PFSK-1 (cell line): ENCODE results near the gene ZNF415.

Experiments used
- FOXP2 ChIP-seq: optimal IDR thresholded peaks from 2 replicates; pipeline ENCODE3; 2011; ENCODE audit warnings: borderline replicate concordance, control low read depth, inconsistent platforms; ENCODE audit not compliant: insufficient read depth; ENCODE audit errors: extremely low read length, extremely low read depth
- POLR2AphosphoS5 ChIP-seq: IDR thresholded peaks from 2 replicates; pipeline ENCODE4 v1.6.1; 2012; ENCODE audit warnings: low read depth, mild to moderate bottlenecking, control low read depth, low read length, moderate library complexity
- REST ChIP-seq, 2 experiments: IDR thresholded peaks; 2 replicates each; pipeline versions ENCODE4 v1.6.1 to v1.8.0; 2011 to 2012; ENCODE audit warnings: low read depth in 2 of 2, low read length in 2 of 2, control low read depth in 1 of 2, inconsistent platforms in 1 of 2, mild to moderate bottlenecking in 1 of 2, moderate library complexity in 1 of 2; ENCODE audit not compliant: insufficient read depth in 1 of 2
- SIN3A ChIP-seq: IDR thresholded peaks from 2 replicates; pipeline ENCODE4 v1.6.1; 2012; ENCODE audit warnings: mild to moderate bottlenecking, low read length, moderate library complexity, borderline replicate concordance; ENCODE audit not compliant: insufficient read depth
- TAF1 ChIP-seq: IDR thresholded peaks from 2 replicates; pipeline ENCODE4 v1.6.1; 2012; ENCODE audit warnings: low read length, control low read depth, borderline replicate concordance; ENCODE audit not compliant: insufficient read depth

ZNF415 gene

GRCh38 chr19:53130506-53130905 is 2.2 kb downstream of the ZNF415 start:
- TF ChIP-seq REST (IDR thresholded peaks at IDR 0.05; ENCODE audit: insufficient read depth in 1 of 2, low read depth in 2 of 2, low read length in 2 of 2) (no peak), FOXP2 (no peak)

GRCh38 chr19:53123400-53123799 is 9.3 kb downstream of the ZNF415 start:
- TF ChIP-seq REST (IDR thresholded peaks at IDR 0.05; ENCODE audit: insufficient read depth in 1 of 2, low read depth in 2 of 2, low read length in 2 of 2) (no peak), POLR2AphosphoS5 (no peak), FOXP2 (no peak), TAF1 (no peak), SIN3A (no peak)

GRCh38 chr19:53112286-53112685 is 20.4 kb downstream of the ZNF415 start:
- TF ChIP-seq TAF1, result no peak
- TF ChIP-seq FOXP2, result no peak
- TF ChIP-seq SIN3A, result no peak
- no peak for TF ChIP-seq POLR2AphosphoS5
- TF ChIP-seq REST (IDR thresholded peaks at IDR 0.05; ENCODE audit: insufficient read depth in 1 of 2, low read depth in 2 of 2, low read length in 2 of 2), result no peak

- TF ChIP-seq TAF1 (no peak), SIN3A (no peak), POLR2AphosphoS5 (no peak), REST (IDR thresholded peaks at IDR 0.05; ENCODE audit: insufficient read depth in 1 of 2, low read depth in 2 of 2, low read length in 2 of 2) (no peak), FOXP2 (no peak)
Observed at GRCh38 chr19:53109527-53109926, 23.2 kb downstream of the ZNF415 start.

- TF ChIP-seq TAF1, result peak; percentile 67; the same call in 1 of the 2 replicates
- TF ChIP-seq REST (IDR thresholded peaks at IDR 0.05; ENCODE audit: insufficient read depth in 1 of 2, low read depth in 2 of 2, low read length in 2 of 2), result no peak
- TF ChIP-seq POLR2AphosphoS5, result peak; percentile 64; the same call in 1 of the 2 replicates
Observed at GRCh38 chr19:53103234-53104203, 29.2 kb downstream of the ZNF415 start, which contains the start of gene ZNF160. Gene ZNF160 (minus strand): TSS chr19:53103422. CDS start chr19:53086276, 17,146 bp downstream.
